Hepatocyte (in vitro differentiated cells): ENCODE measurements around the gene PRCP.
"Not testable (repeated sequence)": the region's sequence is repeated elsewhere in the genome, so short reads cannot be mapped to it uniquely, and the experiment has no call there.

Source experiments
- CTCF ChIP-seq: fragments of 200-600 bp; sonication (generic); IDR thresholded peaks from 2 replicates; pipeline ENCODE4 v1.5.1; 2016; ENCODE audit warnings: antibody characterized with exemption, mild to moderate bottlenecking; ENCODE audit not compliant: poor library complexity
- EZH2 ChIP-seq: fragments of 200-600 bp; sonication (generic); IDR thresholded peaks from 2 replicates; pipeline ENCODE4 v1.6.1; 2016; ENCODE audit warnings: antibody characterized with exemption, mild to moderate bottlenecking, borderline replicate concordance
- EZH2phosphoT487 ChIP-seq: fragments of 200-600 bp; sonication (generic); IDR thresholded peaks from one replicate; pipeline ENCODE4 v1.6.1; 2018; ENCODE audit warnings: antibody characterized with exemption, mild to moderate bottlenecking, low read depth, moderate library complexity; ENCODE audit not compliant: unreplicated experiment, severe bottlenecking

DNA sequence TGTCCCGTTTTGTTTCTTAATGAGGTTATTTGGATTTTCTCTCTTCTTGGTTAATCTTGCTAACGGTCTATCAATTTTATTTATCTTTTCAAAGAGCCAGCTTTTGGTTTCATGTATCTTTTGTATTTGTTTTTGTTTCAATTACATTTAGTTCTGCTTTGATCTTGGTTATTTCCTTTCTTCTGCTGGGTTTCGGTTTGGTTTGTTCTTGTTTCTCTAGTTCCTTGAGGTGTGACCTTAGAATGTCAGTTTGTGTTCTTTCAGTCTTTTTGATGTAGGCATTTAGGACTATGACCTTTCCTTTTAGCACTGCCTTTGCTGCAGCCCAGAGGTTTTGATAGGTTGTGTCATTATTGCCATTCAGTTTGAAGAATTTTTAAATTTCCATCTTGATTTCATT lies 20.0 kb upstream of the PRCP start:
- not testable (repeated sequence) for TF ChIP-seq CTCF, EZH2phosphoT487, EZH2
